CD4-positive, alpha-beta T cell treated with Interleukin-15 for 4 hours (primary cell): ENCODE results near the gene C6orf163.

Source experiments
- DNase-seq: peaks from one replicate; pipeline ENCODE4 v3.0.0-alpha.2; 2020; ENCODE audit warnings: low spot score

The C6orf163 gene

DNA sequence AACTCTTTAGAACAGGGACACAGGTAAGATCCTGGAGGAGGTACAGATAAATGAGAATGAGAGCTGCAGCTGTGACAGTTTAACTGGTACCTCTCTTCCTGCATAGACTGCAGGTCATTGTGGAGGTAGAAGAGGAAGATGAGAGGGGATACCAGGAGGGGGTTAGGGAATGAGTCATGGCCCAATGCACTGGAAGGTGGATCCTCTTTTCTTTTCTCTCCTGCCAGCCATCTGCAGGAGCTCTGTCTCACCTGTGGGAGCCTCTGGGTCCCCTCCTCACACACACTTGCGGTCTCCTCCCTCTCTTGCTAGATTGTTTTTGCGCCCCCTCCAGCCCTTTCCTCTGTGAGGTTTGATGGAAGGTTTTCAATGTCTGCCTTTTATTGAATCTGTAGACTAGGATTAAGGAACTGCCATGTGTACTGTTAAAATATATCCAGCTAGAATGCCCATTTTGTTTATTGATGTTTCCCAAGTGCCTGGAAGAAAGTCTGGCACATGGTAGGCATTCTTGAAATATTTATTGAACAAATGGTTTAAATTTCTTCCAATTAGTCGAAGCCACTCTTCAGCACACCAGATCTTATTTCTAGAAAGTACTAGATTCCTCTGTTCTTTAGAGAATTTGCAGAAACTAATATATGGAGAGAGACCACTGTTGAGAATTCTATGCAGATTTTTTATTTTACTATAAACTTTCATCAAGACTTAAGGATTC lies 13.0 kb downstream of the C6orf163 start:
- no peak for DNase-seq

GRCh38 chr6:87364602-87365252 lies 20.1 kb downstream of the C6orf163 start:
- no peak for DNase-seq

DNA sequence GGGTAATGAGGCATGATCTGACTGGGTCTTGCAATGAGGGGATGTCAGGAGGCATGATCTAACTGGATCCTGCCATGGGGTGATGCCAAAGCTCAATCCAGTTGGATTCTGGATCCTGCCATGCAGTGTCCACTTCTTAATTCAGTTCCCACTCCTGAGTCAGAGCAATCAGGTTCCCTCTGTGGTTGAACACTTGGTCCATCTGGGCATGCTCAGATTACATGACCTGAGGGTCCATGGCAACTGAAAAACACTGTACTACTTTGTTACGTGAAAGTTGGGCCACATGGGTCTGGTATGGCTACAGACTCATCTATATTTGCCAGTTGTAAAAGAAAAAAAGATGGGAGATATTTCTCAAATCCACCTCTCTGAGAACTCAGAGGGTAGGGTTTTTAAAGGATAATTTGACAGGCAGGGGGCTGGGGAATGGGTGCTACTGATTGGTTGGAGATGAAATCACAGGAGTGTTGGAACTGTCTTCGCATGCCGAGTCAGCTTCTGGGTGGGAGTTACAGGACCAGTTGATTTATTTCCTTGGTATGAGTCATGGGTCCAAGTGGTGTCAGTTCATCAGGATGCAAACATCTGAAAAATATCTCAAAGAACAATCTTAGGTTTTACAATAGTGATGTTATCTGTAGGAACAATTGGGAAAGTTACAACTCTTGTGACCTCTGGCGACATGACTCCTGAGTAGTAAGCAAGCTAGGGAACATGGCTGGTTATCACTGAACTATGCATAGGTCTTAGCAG lies 21.6 kb downstream of the C6orf163 start:
- DNase-seq, result no peak

GRCh38 chr6:87366899-87367298 lies 22.3 kb downstream of the C6orf163 start:
- no peak for DNase-seq

DNA sequence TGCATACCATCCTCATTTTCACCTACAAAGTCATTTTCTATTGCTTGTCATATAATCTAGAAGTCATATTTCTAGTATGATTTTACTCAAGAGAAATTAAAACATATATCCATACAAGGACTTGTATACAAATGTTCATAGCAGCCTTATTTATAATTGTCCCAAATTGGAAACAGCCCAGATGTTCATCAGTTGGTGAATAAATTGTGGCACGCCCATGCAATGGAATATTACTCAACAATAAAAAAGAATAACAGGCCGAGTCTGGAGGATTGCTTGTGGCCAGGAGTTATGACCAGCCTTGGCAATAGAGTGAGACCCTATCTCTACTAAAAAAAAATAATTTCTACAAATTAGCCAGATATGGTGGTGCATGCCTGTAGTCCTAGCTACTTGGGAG lies 28.8 kb downstream of the C6orf163 start:
- no peak for DNase-seq

GRCh38 chr6:87375315-87375714 lies 30.7 kb downstream of the C6orf163 start:
- DNase-seq, result no peak

DNA sequence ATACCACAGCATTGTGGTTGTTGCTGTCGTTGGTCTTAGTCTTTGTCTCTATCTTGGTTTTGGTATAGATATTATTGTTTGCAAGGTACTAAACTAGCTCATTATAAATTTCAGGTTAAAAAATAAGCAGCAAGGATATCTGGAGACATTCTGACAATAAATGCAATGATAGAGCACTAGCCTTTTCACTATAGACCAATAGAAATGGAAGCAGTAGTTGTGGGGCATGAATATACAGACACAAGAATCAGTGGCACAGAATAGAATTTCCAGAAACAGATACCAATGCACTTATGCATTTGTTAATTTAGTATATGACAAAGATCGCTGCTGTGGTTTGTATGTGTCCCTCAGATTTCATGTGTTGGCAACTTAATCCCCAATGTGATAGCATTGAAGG lies 32.0 kb downstream of the C6orf163 start:
- DNase-seq, result no peak

GRCh38 chr6:87378947-87379346 lies 34.3 kb downstream of the C6orf163 start:
- DNase-seq, result no peak

- DNase-seq, result no peak
Measured at GRCh38 chr6:87382861-87383260, 38.2 kb downstream of the C6orf163 start.

GRCh38 chr6:87384038-87384437 lies 39.4 kb downstream of the C6orf163 start:
- DNase-seq, result no peak

DNA sequence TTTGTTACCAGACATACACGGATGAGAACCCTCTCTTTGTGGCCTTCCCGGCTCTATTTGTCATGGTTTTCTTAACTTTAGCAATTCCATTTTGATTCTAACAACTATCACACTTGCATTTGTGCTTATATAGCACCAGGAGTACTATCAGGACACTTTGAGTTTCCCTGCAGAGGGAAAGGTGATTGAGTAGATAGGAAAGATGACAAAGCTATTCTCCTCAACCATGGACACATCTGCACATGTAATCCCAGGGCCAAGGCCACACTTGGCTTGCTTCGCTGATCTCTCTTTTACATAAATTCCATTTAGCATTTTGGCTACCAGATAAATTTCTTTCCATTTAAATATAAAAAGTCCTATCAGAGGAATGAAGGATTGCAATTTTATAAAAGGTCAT lies 39.8 kb downstream of the C6orf163 start:
- DNase-seq, result no peak

DNA sequence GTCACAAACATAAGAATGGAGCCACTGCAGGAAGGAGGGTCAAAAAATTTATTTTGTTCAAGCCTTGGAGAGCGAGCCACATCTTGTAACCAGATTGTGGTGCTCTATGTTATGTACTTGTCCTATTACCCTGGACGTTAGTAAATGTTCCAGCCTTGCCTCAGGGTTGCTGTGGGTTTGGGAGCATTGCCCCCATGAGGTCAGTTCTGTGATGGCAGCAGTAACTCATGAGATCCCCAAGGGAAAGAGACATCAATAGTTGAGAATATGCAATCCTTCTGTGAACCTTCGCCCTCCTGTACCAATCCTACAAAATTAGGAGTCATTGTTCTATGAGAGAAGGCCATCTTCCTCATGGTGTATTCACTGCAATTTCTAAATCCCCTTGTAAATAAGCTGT lies 46.7 kb downstream of the C6orf163 start:
- no peak for DNase-seq

- peak; percentile 65 for DNase-seq
Measured at GRCh38 chr6:87393026-87393622, 48.5 kb downstream of the C6orf163 start.

- DNase-seq, result no peak
Measured at GRCh38 chr6:87395431-87395830, 50.8 kb downstream of the C6orf163 start.

- DNase-seq, result no peak
Measured at GRCh38 chr6:87396595-87397392, 52.2 kb downstream of the C6orf163 start.

DNA sequence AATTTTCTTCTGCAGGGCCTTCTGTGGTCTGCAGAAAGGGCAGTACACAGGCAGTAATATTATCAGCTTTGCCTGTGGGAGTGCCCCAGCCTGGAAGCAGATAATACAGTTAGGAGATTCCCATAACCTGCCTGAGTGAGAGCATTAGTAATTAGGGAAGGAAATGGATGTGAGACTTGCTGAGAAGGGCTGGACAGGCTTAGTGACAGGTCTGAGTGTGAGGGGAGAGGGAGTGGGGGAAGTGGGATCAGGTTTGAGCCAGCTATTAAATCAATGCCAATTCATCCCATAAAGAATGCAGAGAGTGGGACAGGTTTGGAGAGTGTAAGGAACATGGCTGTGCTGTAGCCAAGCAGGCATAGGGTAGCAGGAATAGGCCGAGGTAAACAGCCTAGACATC lies 53.0 kb downstream of the C6orf163 start:
- no peak for DNase-seq

DNA sequence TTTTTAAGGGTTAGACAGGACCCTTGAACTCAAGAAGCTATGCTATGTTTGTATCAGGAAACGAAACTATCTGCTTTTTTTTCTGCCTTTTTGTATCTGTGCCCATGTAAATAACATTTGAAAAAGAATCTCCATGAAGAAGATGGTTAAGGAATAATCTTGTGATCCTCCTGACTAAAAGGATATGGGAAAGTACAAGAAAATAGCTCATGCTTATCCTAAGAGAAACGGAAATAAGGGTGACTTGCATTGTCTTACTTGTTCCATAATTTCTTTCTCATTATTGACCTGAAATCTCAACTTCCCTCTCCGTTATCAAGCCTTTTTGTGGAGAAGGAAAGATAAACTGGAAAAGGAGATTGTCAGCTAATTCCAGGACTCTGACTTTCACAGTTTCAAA lies 57.2 kb downstream of the C6orf163 start:
- no peak for DNase-seq

DNA sequence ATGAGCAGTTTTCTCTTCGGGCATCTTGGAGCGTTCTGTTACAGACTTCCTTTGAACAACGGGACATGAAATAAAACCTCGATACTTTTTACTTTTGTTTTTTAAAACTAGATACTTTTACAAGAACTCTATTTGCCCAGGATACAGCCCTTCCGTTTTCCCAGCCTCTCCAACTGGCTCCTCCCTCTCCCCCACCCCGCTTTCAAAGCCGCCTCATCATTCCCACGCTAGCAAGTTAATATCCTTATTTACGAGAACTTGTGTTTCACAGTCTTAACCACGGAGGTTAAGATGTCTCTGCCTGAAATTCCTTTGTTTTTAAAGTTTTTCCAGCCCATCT lies 62.9 kb downstream of the C6orf163 start:
- DNase-seq, result peak; percentile 6

GRCh38 chr6:87407901-87408720 lies 63.5 kb downstream of the C6orf163 start, which contains the start of gene CFAP206:
Gene CFAP206 (plus strand): TSS chr6:87407972. CDS start chr6:87409840, 1,868 bp downstream.
- peak; percentile 75 for DNase-seq

- DNase-seq, result no peak
Measured at GRCh38 chr6:87408721-87409155, 64.1 kb downstream of the C6orf163 start.
